ENCODE data around the gene RUNX1. TPM values are rescaled to one million over a fixed set of nuclear protein-coding genes. Genes with fewer than 3 reads are reported as not detected.

RUNX1 gene
- total and polyA plus RNA-seq, 7 experiments from 2014 or later, result 27.9 to 154 (median 85.1) TPM

GRCh38 chr21:34919406-34919805 is 129.7 kb downstream of the RUNX1 start:
- no peak for ATAC-seq
- H3K4me3 Mint-ChIP-seq, result no peak overlapping the region
- peak overlapping the region in 2 of 9 donors; percentile 44 to 59 for H3K27ac Mint-ChIP-seq

GRCh38 chr21:34916446-34916845 is 132.7 kb downstream of the RUNX1 start:
- no peaks in the 10 kb centered on the region for H3K27me3 Mint-ChIP-seq
- H3K27me3 ChIP-seq (ENCODE audit: control insufficient read depth in 2 of 2, insufficient read depth in 2 of 2, low read length in 2 of 2), result no peaks in the 10 kb centered on the region
- no peak overlapping the region for H3K4me3 ChIP-seq (ENCODE audit: low read length)
- H3K4me3 Mint-ChIP-seq, result peak overlapping the region in 2 of 10 donors; percentile 9 to 57
- intact Hi-C loops (cut with micrococcal nuclease), result no loop called here
- ATAC-seq, result no peak
- H3K36me3 Mint-ChIP-seq, result peaks cover 6 to 48% (median 30%) of the 10 kb centered on the region in 5 donors
- POLR2A ChIA-PET, result no interaction called here
- peak overlapping the region in 5 of 9 donors; percentile 7 to 58 (median 33) for H3K27ac Mint-ChIP-seq
- peaks cover 14 to 94% (median 85%) of the 10 kb centered on the region in 7 donors for H3K4me1 Mint-ChIP-seq
- no peak for DNase-seq
- CTCF ChIA-PET, result no interaction called here
- no peaks in the 10 kb centered on the region for H3K9me3 ChIP-seq (ENCODE audit: control insufficient read depth in 2 of 3, low read length in 3 of 3)
- H3K36me3 ChIP-seq (ENCODE audit: control insufficient read depth in 2 of 3, insufficient read depth in 3 of 3, low read length in 3 of 3), result peaks cover 0 to 14% (median 0%) of the 10 kb centered on the region in 3 experiments
- no peaks in the 10 kb centered on the region for H3K9me3 Mint-ChIP-seq
- peaks cover 0 to 9% of the 10 kb centered on the region in 2 donors for H3K4me1 ChIP-seq (ENCODE audit: control insufficient read depth in 2 of 2, insufficient read depth in 2 of 2, low read length in 2 of 2)
- no peak overlapping the region for H3K27ac ChIP-seq (ENCODE audit: low read depth, low read length)

More at GRCh38 chr21:34919406-34919805, 129.7 kb downstream of the RUNX1 start:
- Mint-ChIP-seq H3K36me3 (peaks cover 15 to 58% (median 37%) of the 10 kb centered on the region in 5 donors), H3K9me3 (peaks cover 0 to 5% (median 0%) of the 10 kb centered on the region in 11 donors), H3K4me1 (peaks cover 18 to 92% (median 83%) of the 10 kb centered on the region in 7 donors), H3K27me3 (no peaks in the 10 kb centered on the region)
- ChIA-PET POLR2A (no interaction called here), CTCF (no interaction called here)
- H3K4me3 ChIP-seq (ENCODE audit: low read length), result no peak overlapping the region
- peaks cover 0 to 12% (median 0%) of the 10 kb centered on the region in 3 experiments for H3K36me3 ChIP-seq (ENCODE audit: control insufficient read depth in 2 of 3, insufficient read depth in 3 of 3, low read length in 3 of 3)
- intact Hi-C loops (cut with micrococcal nuclease), result loop anchor here in 1 of 2 donors (2.0 kb wide), 2 partner anchors 15 kb away; no protein-coding TSS in a partner anchor
- H3K9me3 ChIP-seq (ENCODE audit: control insufficient read depth in 2 of 3, low read length in 3 of 3), result no peaks in the 10 kb centered on the region
- H3K27ac ChIP-seq (ENCODE audit: low read depth, low read length), result no peak overlapping the region
- H3K4me1 ChIP-seq (ENCODE audit: control insufficient read depth in 2 of 2, insufficient read depth in 2 of 2, low read length in 2 of 2), result peaks cover 0 to 20% of the 10 kb centered on the region in 2 donors
- no peaks in the 10 kb centered on the region for H3K27me3 ChIP-seq (ENCODE audit: control insufficient read depth in 2 of 2, insufficient read depth in 2 of 2, low read length in 2 of 2)
- DNase-seq, result no peak

- peaks cover 8 to 43% (median 30%) of the 10 kb centered on the region in 5 donors for H3K36me3 Mint-ChIP-seq
- no peak for DNase-seq
- ChIA-PET CTCF (no interaction called here), POLR2A (no interaction called here)
- H3K27me3 Mint-ChIP-seq, result no peaks in the 10 kb centered on the region
- Histone ChIP-seq H3K4me1 (ENCODE audit: control insufficient read depth in 2 of 2, insufficient read depth in 2 of 2, low read length in 2 of 2) (peaks cover 0 to 10% of the 10 kb centered on the region in 2 donors), H3K27me3 (ENCODE audit: control insufficient read depth in 2 of 2, insufficient read depth in 2 of 2, low read length in 2 of 2) (no peaks in the 10 kb centered on the region), H3K9me3 (ENCODE audit: control insufficient read depth in 2 of 3, low read length in 3 of 3) (no peaks in the 10 kb centered on the region), H3K27ac (ENCODE audit: low read depth, low read length) (no peak overlapping the region), H3K4me3 (ENCODE audit: low read length) (no peak overlapping the region), H3K36me3 (ENCODE audit: control insufficient read depth in 2 of 3, insufficient read depth in 3 of 3, low read length in 3 of 3) (peaks cover 0 to 14% (median 0%) of the 10 kb centered on the region in 3 experiments)
- ATAC-seq, result no peak
- peaks cover 16 to 96% (median 88%) of the 10 kb centered on the region in 7 donors for H3K4me1 Mint-ChIP-seq
- H3K9me3 Mint-ChIP-seq, result no peaks in the 10 kb centered on the region
- no peak overlapping the region for H3K4me3 Mint-ChIP-seq
- intact Hi-C loops (cut with micrococcal nuclease), result no loop called here
- H3K27ac Mint-ChIP-seq, result peak overlapping the region in 2 of 9 donors; percentile 34 to 54
Observed at GRCh38 chr21:34915364-34915841, 133.7 kb downstream of the RUNX1 start.

- H3K36me3 Mint-ChIP-seq, result peaks cover 12 to 33% (median 22%) of the 10 kb centered on the region in 5 donors
- CTCF ChIA-PET, result interaction anchor here (0.7 kb wide), 1 partner anchor 568 kb away, joined by 3 read pairs; no protein-coding TSS in a partner anchor
- peaks cover 0 to 20% of the 10 kb centered on the region in 2 donors for H3K4me1 ChIP-seq (ENCODE audit: control insufficient read depth in 2 of 2, insufficient read depth in 2 of 2, low read length in 2 of 2)
Observed at GRCh38 chr21:34914239-34914638, 134.9 kb downstream of the RUNX1 start.

GRCh38 chr21:34913811-34914210 is 135.3 kb downstream of the RUNX1 start:
- H3K27ac Mint-ChIP-seq, result peak overlapping the region in 2 of 9 donors; percentile 45 to 54

More at GRCh38 chr21:34914239-34914638, 134.9 kb downstream of the RUNX1 start:
- DNase-seq (no peak), ATAC-seq (no peak)
- Histone ChIP-seq H3K4me3 (ENCODE audit: low read length) (no peak overlapping the region), H3K9me3 (ENCODE audit: control insufficient read depth in 2 of 3, low read length in 3 of 3) (no peaks in the 10 kb centered on the region), H3K36me3 (ENCODE audit: control insufficient read depth in 2 of 3, insufficient read depth in 3 of 3, low read length in 3 of 3) (peaks cover 0 to 7% (median 0%) of the 10 kb centered on the region in 3 experiments), H3K27ac (ENCODE audit: low read depth, low read length) (no peak overlapping the region), H3K27me3 (ENCODE audit: control insufficient read depth in 2 of 2, insufficient read depth in 2 of 2, low read length in 2 of 2) (no peaks in the 10 kb centered on the region)
- H3K27ac Mint-ChIP-seq, result peak overlapping the region in 2 of 9 donors; percentile 19 to 54
- no peaks in the 10 kb centered on the region for H3K9me3 Mint-ChIP-seq
- H3K4me3 Mint-ChIP-seq, result no peak overlapping the region
- intact Hi-C loops (cut with micrococcal nuclease), result no loop called here
- POLR2A ChIA-PET, result interaction anchor here (0.9 kb wide), 1 partner anchor 134 kb away, joined by 3 read pairs; no protein-coding TSS in a partner anchor
- peaks cover 0 to 2% (median 0%) of the 10 kb centered on the region in 5 donors for H3K27me3 Mint-ChIP-seq
- H3K4me1 Mint-ChIP-seq, result peaks cover 22 to 96% (median 88%) of the 10 kb centered on the region in 7 donors

DNA sequence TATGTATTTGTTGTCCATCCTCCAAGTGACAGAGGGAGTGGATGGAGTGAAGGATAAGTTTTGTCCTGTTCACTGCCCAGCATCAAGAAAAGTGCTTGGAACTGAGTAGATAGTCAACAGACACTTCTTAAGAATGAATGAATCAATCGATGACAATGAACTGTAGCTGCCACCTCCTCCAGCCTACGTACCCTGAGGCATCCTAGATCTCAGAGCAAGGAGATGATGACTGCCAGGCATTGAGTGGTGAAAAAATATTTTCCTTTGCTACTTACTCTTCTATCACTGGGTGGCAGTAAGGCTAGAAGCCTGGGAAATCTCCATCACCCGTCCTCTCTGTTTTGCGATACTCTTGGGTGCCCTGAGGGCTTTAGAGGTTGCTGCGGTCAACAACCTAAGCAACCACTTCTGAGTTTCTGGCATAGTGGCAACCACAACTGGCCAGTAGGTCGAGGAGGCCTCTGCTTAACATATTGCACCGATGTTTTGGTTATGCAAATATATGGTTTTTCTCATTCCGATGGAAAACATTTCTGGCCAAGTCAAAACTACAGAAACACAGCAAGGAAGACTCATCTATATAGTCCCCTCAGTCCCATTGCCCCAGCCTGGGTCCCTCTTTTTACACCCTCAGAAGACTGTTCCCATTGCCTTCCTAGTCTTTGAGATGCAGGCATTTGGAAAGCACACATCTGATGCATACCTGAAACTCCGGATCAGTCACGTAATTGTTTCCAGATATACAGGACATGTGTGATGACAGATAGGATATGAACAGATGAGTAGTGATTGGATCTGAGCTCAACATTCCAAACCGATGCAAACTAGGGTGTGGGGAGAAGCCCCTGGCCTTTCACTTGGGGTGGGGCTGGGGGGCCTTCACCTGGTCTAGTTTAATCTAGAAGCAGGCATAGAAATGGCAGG is 136.8 kb downstream of the RUNX1 start:
- Mint-ChIP-seq H3K9me3 (no peaks in the 10 kb centered on the region), H3K4me1 (peaks cover 34 to 100% (median 98%) of the 10 kb centered on the region in 7 donors), H3K4me3 (peak overlapping the region in 2 of 10 donors; percentile 18 to 29), H3K36me3 (peaks cover 12 to 32% (median 18%) of the 10 kb centered on the region in 5 donors), H3K27ac (peak overlapping the region in 7 of 9 donors; percentile 5 to 84 (median 39)), H3K27me3 (peaks cover 0 to 2% (median 0%) of the 10 kb centered on the region in 5 donors)
- Histone ChIP-seq H3K27ac (ENCODE audit: low read depth, low read length) (no peak overlapping the region), H3K4me1 (ENCODE audit: control insufficient read depth in 2 of 2, insufficient read depth in 2 of 2, low read length in 2 of 2) (peaks cover 5 to 32% of the 10 kb centered on the region in 2 donors), H3K9me3 (ENCODE audit: control insufficient read depth in 2 of 3, low read length in 3 of 3) (no peaks in the 10 kb centered on the region), H3K4me3 (ENCODE audit: low read length) (no peak overlapping the region), H3K27me3 (ENCODE audit: control insufficient read depth in 2 of 2, insufficient read depth in 2 of 2, low read length in 2 of 2) (no peaks in the 10 kb centered on the region), H3K36me3 (ENCODE audit: control insufficient read depth in 2 of 3, insufficient read depth in 3 of 3, low read length in 3 of 3) (peaks cover 0 to 6% (median 0%) of the 10 kb centered on the region in 3 experiments)
- ChIA-PET CTCF (no interaction called here), POLR2A (no interaction called here)
- DNase-seq (no peak), ATAC-seq (no peak)
- intact Hi-C loops (cut with micrococcal nuclease), result no loop called here

More at GRCh38 chr21:34913811-34914210, 135.3 kb downstream of the RUNX1 start:
- H3K9me3 Mint-ChIP-seq, result no peaks in the 10 kb centered on the region
- no peak overlapping the region for H3K4me3 Mint-ChIP-seq
- DNase-seq (no peak), ATAC-seq (no peak)
- H3K27me3 Mint-ChIP-seq, result peaks cover 0 to 2% (median 0%) of the 10 kb centered on the region in 5 donors
- H3K9me3 ChIP-seq (ENCODE audit: control insufficient read depth in 2 of 3, low read length in 3 of 3), result no peaks in the 10 kb centered on the region
- H3K27ac ChIP-seq (ENCODE audit: low read depth, low read length), result no peak overlapping the region
- POLR2A ChIA-PET, result interaction anchor here (0.9 kb wide), 1 partner anchor 134 kb away, joined by 3 read pairs; no protein-coding TSS in a partner anchor
- CTCF ChIA-PET, result no interaction called here
- no peak overlapping the region for H3K4me3 ChIP-seq (ENCODE audit: low read length)
- H3K4me1 Mint-ChIP-seq, result peaks cover 26 to 96% (median 89%) of the 10 kb centered on the region in 7 donors
- no peaks in the 10 kb centered on the region for H3K27me3 ChIP-seq (ENCODE audit: control insufficient read depth in 2 of 2, insufficient read depth in 2 of 2, low read length in 2 of 2)
- peaks cover 4 to 23% of the 10 kb centered on the region in 2 donors for H3K4me1 ChIP-seq (ENCODE audit: control insufficient read depth in 2 of 2, insufficient read depth in 2 of 2, low read length in 2 of 2)
- H3K36me3 ChIP-seq (ENCODE audit: control insufficient read depth in 2 of 3, insufficient read depth in 3 of 3, low read length in 3 of 3), result peaks cover 0 to 6% (median 0%) of the 10 kb centered on the region in 3 experiments
- intact Hi-C loops (cut with micrococcal nuclease), result no loop called here
- H3K36me3 Mint-ChIP-seq, result peaks cover 12 to 31% (median 22%) of the 10 kb centered on the region in 5 donors

Measured in naive thymus-derived CD4-positive, alpha-beta T cell (primary cell).